NCI-H1930 (cell line): ENCODE data around the gene VSX1.

Source experiments
- DNase-seq, 2 experiments: peaks; one replicate each; lab custom pipeline; 2025; lab: John Stamatoyannopoulos, UW

The VSX1 gene

GRCh38 chr20:25040438-25040831, 41.5 kb downstream of the VSX1 start:
- no peak for DNase-seq

- no peak for DNase-seq
Observed at GRCh38 chr20:25039697-25040437, 42.1 kb downstream of the VSX1 start.

DNA sequence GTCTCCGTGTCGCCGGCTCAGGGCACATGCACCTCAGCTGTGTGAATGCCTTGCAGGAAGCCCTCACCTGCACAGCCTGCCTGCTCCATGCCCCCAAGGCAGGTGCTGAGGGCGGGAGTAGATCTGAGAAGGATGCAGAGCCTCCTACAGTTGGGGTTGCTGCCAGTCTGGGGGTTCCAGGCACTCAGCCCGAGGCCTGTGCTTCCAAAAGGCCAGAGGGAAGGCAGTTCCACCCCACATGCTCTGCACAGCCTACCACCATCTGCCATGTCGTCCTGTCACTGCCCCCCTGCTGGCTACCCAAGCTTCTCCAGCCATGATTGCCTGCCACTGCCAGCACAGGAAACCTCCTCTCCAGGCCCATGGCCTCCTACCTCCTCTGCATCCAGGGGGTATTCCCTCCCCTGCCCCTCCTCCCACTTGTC, 43.3 kb downstream of the VSX1 start:
- no peak for DNase-seq

GRCh38 chr20:25038103-25038410, 43.9 kb downstream of the VSX1 start:
- DNase-seq, result no peak

DNA sequence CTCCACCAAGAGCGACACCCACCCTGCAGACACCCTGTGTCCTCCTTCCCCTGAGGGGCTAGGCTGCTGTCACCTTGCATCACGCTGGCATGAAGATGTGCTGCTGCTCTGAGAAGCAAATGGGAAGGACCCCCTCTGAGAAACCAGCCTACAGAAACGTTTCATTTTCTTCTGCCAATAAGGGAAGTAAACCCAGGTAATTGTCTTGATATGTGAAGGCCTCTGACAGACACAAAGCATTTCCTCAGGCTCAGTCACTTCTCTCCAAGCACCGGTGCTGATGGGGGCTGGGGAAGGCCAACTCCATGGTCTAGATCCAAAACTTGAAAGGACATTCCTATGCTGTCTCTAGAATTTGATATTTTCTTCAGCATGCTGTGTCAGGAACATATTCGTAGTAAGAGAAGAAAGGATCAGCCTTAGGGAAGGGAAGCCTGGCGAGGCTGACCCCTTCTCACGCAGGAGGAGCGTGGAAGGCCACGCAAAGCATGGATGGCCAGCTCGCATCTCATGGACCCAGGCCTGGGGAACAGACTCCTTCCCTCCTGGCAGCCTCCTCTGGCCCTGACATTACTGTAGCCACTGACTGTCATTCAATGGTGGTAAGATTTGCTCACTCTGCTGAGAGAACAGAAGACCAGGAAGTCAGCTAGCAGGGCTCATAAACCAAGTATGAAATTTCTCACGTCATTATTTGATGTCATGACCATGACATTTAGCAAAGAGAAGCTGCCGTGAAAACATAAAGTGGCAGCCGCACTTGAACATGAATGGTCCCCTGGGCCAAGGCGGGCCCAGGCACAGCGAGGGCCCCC, 44.4 kb downstream of the VSX1 start:
- no peak for DNase-seq

GRCh38 chr20:25036331-25036936, 45.5 kb downstream of the VSX1 start:
- DNase-seq, result no peak

DNA sequence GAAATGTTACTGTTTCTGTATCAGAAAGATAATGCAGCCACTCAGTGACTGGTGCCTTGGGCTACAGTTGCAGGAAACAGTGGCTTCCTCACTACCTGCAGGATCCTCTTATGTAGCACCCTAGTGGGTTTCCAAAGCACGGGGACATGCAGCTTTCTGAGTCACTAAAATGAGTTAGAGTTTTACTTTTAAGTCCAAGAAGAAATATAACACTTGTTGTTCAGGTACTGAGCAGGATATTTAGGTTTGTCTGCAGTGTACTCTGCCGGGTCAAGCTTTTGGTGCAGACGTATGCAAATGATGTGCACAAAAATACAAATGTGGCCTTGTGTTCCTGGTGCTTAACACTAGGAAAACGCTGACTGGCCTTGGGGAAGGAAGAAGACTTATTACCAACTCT, 46.0 kb downstream of the VSX1 start:
- DNase-seq, result no peak

DNA sequence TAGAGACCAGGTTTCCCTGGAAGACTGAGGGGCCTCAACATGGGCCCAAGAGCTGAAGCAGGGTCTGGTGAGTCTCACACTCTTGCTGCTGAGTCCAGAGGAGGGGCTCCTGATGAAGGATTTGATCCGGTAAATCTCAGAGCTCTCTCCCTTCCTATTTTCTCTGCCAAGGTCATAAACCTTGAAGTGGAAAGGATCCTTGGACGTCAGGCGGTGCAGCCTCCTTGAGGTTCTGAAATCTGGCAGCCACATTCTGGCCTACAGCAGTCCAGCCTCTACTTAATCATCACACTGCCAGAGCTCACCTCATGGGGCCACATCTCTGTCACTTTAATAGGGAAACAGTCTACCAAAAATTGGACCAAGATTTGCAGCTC, 48.0 kb downstream of the VSX1 start:
- DNase-seq, result no peak

GRCh38 chr20:25033265-25033923, 48.5 kb downstream of the VSX1 start:
- DNase-seq, result no peak

DNA sequence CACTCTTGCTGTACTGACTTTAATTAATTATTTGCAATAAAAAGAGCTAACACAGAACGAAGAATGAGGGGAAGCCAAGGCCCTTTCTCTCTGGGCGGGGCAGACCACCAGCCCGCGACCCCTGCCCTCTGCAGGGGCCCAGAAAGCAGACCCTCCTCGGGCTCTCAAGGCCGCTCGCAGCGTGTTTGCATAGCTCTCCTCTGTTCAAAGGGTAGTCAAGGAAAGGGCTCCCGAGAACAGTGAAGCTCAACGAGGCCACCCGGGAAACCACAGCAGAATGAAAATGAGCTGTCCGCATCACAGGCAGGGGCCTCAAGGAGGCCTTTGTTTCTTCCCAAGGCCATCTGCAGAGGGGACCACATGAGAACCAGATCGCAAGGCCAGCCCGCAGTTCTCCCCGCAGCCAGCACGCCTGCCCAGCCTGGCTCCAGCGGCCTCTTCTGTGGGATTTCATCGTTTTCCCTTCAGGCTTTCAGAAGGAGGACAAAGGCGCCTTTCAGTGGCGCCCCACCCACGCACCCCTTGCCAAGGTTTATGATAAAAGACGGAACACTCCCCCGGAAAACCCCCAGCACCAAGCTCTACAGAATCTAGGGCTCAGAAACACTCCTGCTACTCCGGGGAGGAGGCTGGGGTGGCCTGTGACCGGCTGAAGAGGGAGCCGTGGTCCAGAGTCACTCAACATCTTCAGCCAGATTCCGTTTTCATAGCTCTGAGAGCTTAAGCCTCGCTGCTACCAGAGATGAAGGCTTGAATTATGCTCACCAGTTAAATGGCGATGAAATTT, 49.3 kb downstream of the VSX1 start:
- DNase-seq, result no peak

GRCh38 chr20:25032065-25032477, 49.9 kb downstream of the VSX1 start:
- no peak for DNase-seq

DNA sequence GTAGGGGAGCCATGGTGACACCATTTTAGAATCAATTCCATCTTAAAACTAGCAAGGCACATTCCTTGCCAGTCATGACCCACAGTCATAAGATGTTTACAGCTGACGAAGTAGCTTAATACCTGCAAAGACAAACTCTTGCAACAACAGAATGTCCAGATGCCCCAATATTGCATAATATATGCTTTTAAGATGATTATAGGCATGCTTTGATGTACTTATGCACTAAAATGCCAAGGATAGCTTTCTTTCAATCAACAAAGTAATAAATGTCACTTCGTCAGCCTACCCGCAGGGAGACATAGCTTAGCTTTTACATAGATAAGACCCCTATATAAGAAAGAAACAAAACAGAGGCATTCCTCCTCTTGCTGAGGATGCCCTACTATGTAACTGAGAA, 50.7 kb downstream of the VSX1 start:
- no peak for DNase-seq

DNA sequence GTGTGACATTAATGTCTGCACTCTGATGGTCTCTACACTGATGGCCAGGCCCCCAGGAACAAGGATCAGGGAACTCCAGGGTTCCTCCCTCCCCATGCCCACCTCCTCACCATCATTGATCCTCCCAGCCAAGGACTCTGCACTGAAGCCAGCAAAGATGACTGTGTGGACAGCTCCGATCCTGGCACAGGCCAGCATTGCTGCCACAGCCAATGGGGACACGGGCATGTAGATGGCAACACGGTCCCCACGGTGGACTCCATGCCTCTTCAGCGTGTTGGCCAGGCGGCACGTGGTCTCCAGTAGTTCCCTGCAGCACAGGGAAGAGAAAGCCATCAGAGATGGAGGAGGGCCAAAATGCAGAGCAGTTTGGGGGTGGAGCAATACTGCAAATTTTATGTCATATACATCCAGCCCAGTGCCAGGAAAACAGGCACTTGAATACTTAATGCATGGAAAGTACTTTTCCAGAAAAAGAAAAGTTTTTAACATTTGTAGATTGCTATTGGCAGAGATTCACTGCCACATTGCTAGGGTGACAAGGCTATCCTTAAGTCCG, 51.2 kb downstream of the VSX1 start:
- no peak for DNase-seq

GRCh38 chr20:25030007-25030648, 51.8 kb downstream of the VSX1 start:
- DNase-seq, result no peak

DNA sequence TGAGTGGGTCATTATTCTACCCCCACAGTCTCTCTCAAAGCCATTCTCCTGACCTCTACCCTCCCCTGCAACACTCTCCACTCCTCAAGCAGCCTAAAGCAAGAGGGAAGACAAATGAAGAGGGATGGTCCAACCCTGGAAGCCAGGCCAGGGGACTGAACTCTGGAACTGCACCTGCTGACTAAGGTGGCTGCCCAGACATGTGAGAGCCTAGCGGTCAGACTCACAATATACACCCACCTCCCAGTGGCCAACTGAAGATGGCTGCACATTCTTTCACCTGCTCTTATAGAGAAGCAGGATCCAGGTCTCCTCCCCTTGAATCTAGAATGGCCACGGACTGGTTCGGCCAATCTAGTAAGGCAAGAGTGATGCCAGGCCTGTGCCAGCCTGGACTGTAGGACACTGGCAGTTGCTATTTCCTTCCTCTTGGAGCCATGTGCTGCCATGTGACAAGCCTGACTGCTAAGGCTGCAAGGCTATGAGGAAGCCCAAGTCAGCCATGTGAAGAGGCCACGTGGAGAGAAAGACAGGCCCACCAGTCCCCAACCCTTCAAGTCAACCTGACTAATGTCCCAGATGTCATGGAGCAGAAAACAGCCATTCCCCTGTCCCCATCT, 55.8 kb downstream of the VSX1 start:
- DNase-seq, result no peak
